Measurements from ENCODE around the gene DDX52.

- TF ChIP-seq GATA2 (IDR thresholded peaks at IDR 0.05; ENCODE audit: low read depth, low read length) = no peak
- no peak for TF ChIP-seq GATA3 (IDR thresholded peaks at IDR 0.05; ENCODE audit: low read depth, low read length)
These were observed 30.1 kb upstream of the DDX52 start for GRCh38 chr17:37673386-37673785.
